Measurements from ENCODE around the gene PRRG2.

The PRRG2 gene

GRCh38 chr19:49640113-49640898 lies 59.2 kb downstream of the PRRG2 start, which contains the start of gene RRAS:
Gene RRAS, minus strand, starts transcription at chr19:49640143. Its CDS starts 45 bp downstream, at chr19:49640098.
- Histone ChIP-seq H3K4me3 (ENCODE audit: low read depth, low read length) (peak within 1 kb of the TSS; percentile 51), H3K36me3 (ENCODE audit: control insufficient read depth in 2 of 2, insufficient read depth in 1 of 2, low read length in 2 of 2) (peaks cover 0 to 17% of the 10 kb centered on the region in 2 experiments; a peak in 1 of 3 replicates), H3K27ac (ENCODE audit: extremely low read depth, low read depth, low read length) (peak within 1 kb of the TSS; percentile 98), H3K4me1 (ENCODE audit: control insufficient read depth, insufficient read depth, low read length) (peaks cover 31% of the 10 kb centered on the region), H3K9me3 (ENCODE audit: control insufficient read depth, insufficient read depth, low read depth, low read length) (no peaks in the 10 kb centered on the region)
- ChIA-PET POLR2A (interaction anchor here (0.5 to 3.5 kb wide), 36 partner anchors 8 to 1771 kb away, joined by 3 to 124 read pairs (median 6); partner anchors contain the start of genes AKT1S1, ALDH16A1, AP2A1 and ATF5), CTCF (interaction anchor here (0.6 to 6.5 kb wide), 9 partner anchors 32 to 926 kb away, joined by 3 to 59 read pairs (median 5); partner anchors contain the start of gene PRMT1)
- TF ChIP-seq ZBTB11 (tag by site-specific recombination; conservative IDR thresholded peaks at IDR 0.05; ENCODE audit: low read depth) (peak; percentile 91), IKZF3 (tag by site-specific recombination; IDR thresholded peaks at IDR 0.05) (peak; percentile 99), ATF2 (tag by site-specific recombination; IDR thresholded peaks at IDR 0.05; ENCODE audit: low read depth) (peak; percentile 87), ZNF530 (tag by site-specific recombination; IDR thresholded peaks at IDR 0.05; ENCODE audit: low read depth) (no peak), ZNF391 (tag by site-specific recombination; IDR thresholded peaks at IDR 0.05; ENCODE audit: borderline replicate concordance, low read depth) (peak; percentile 73; the same call in 1 of the 2 replicates), ZNF112 (tag by site-specific recombination; IDR thresholded peaks at IDR 0.05) (no peak), ZNF48 (tag by site-specific recombination; IDR thresholded peaks at IDR 0.05) (no peak), ZNF747 (tag by site-specific recombination; IDR thresholded peaks at IDR 0.05) (no peak), ZNF404 (tag by site-specific recombination; IDR thresholded peaks at IDR 0.05) (no peak), ZBTB44 (tag by site-specific recombination; IDR thresholded peaks at IDR 0.05) (peak; percentile 53), ZSCAN23 (tag by site-specific recombination; IDR thresholded peaks at IDR 0.05) (no peak), ZNF623 (tag by site-specific recombination; IDR thresholded peaks at IDR 0.05) (0 out of 2 replicates have a peak, but pooled peaks have one; percentile 10), ZNF350 (tag by site-specific recombination; IDR thresholded peaks at IDR 0.05) (no peak), SALL2 (tag by site-specific recombination; IDR thresholded peaks at IDR 0.05; ENCODE audit: borderline replicate concordance) (no peak), ZNF513 (tag by site-specific recombination; IDR thresholded peaks at IDR 0.05) (no peak), RBAK (tag by site-specific recombination; IDR thresholded peaks at IDR 0.05) (no peak), SCRT1 (tag by site-specific recombination; IDR thresholded peaks at IDR 0.05; ENCODE audit: borderline replicate concordance) (0 out of 2 replicates have a peak, but pooled peaks have one; percentile 36), ZNF140 (tag by site-specific recombination; IDR thresholded peaks at IDR 0.05) (no peak), ZNF692 (tag by site-specific recombination; IDR thresholded peaks at IDR 0.05) (peak; percentile 98), ZNF704 (tag by site-specific recombination; IDR thresholded peaks at IDR 0.05) (no peak), ZNF2 (tag by site-specific recombination; IDR thresholded peaks at IDR 0.05) (0 out of 2 replicates have a peak, but pooled peaks have one; percentile 19), KLF9 (tag by site-specific recombination; IDR thresholded peaks at IDR 0.05; ENCODE audit: low read depth) (peak; percentile 58; the same call in 1 of the 2 replicates), ZNF701 (tag by site-specific recombination; IDR thresholded peaks at IDR 0.05) (no peak), ZNF26 (tag by site-specific recombination; IDR thresholded peaks at IDR 0.05) (no peak)

Measured in HEK293 (cell line).